Loucy (cell line): ENCODE results near the gene PTPA.

Source experiments
- CTCF ChIP-seq: fragments of 200-600 bp; sonication (generic); conservative IDR thresholded peaks from 2 replicates; pipeline ENCODE4 v1.5.1; 2014; ENCODE audit warnings: mild to moderate bottlenecking, antibody characterized with exemption, low read length
- EZH2phosphoT487 ChIP-seq: fragments of 200-600 bp; IDR thresholded peaks from 2 replicates; pipeline ENCODE4 v1.6.1; 2018; ENCODE audit warnings: antibody characterized with exemption, mild to moderate bottlenecking, moderate library complexity, borderline replicate concordance

GRCh38 chr9:129076640-129077037, 34.6 kb upstream of the PTPA start:
- TF ChIP-seq CTCF: no peak
- TF ChIP-seq EZH2phosphoT487: no peak
